Aorta (tissue), 5 donors: ENCODE data around the gene CPEB4. TPM values are rescaled to one million over a fixed set of nuclear protein-coding genes. Genes with fewer than 3 reads are reported as not detected.

ENCODE experiments used
- ATAC-seq: fragments of 200-7000 bp; cut with Tn5 transposase; one replicate; pipeline ENCODE4 v1.9.1; 2022; ENCODE audit warnings: moderate library complexity; ENCODE audit not compliant: low FRiP score
- DNase-seq, 2 donors: peaks; one replicate each; pipeline ENCODE4 v3.0.0-alpha.2; 2020
- H3K27ac ChIP-seq, 2 donors: one replicate each; pipeline ENCODE4 v1.5.1; 2013; ENCODE audit warnings: low read length in 2 of 2, mild to moderate bottlenecking in 2 of 2, moderate library complexity in 2 of 2, control low read depth in 1 of 2, inconsistent platforms in 1 of 2, low read depth in 1 of 2
- H3K27me3 ChIP-seq, 2 donors: one replicate each; pipeline ENCODE4 v1.6.1; 2013; ENCODE audit warnings: control low read depth in 1 of 2, low read length in 1 of 2, mild to moderate bottlenecking in 1 of 2, moderate library complexity in 1 of 2; ENCODE audit not compliant: insufficient read depth in 2 of 2, control insufficient read depth in 1 of 2
- H3K36me3 ChIP-seq, 2 donors: one replicate each; pipeline ENCODE4 v1.6.1; 2013; ENCODE audit warnings: control low read depth in 1 of 2, low read length in 1 of 2, mild to moderate bottlenecking in 1 of 2; ENCODE audit not compliant: insufficient read depth in 2 of 2, control insufficient read depth in 1 of 2
- H3K4me1 ChIP-seq, 2 donors: one replicate each; pipeline ENCODE4 v1.6.1; 2013; ENCODE audit warnings: low read length in 2 of 2, control low read depth in 1 of 2, mild to moderate bottlenecking in 1 of 2, moderate library complexity in 1 of 2; ENCODE audit not compliant: insufficient read depth in 2 of 2, control insufficient read depth in 1 of 2
- H3K4me3 ChIP-seq, 2 donors: one replicate each; pipeline ENCODE4 v1.5.1; 2013; ENCODE audit warnings: low read length in 2 of 2, control low read depth in 1 of 2, mild to moderate bottlenecking in 1 of 2
- H3K9me3 ChIP-seq: one replicate; pipeline ENCODE4 v1.6.1; 2013; ENCODE audit warnings: mild to moderate bottlenecking, low read length; ENCODE audit not compliant: control insufficient read depth
- WGBS, 2 donors: extraction: QIAGEN DNeasy Blood & Tissue Kit; methylation state at CpG; one replicate each; pipeline ENCODE4 v1.1.7; 2013; 5-methylcytosine and 5-hydroxymethylcytosine counted together
- intact Hi-C, 2 donors: fragments of 100-400 bp; cut with DNase I; formaldehyde crosslinking; loops; one replicate each; pipeline versions ENCODE4 v1.14.2 to v1.15.0; 2022
- polyA plus RNA-seq, 2 donors: library from polyadenylated mRNA; stranded (reverse); fragments of 200-250 nt; gene quantifications; one replicate each; pipeline ENCODE4 v1.2.3, GENCODE V29; 2013
- total RNA-seq, 2 donors: library from RNA; stranded (reverse); fragmentation: NEBNext Ultra II Directional; extraction: Animal tissue kit (Norgen Biotek cat#: 25700); gene quantifications; one replicate each; pipeline ENCODE4 v1.2.1, GENCODE V29; 2021
- donor health status: healthy with polysubstance abuse.
- donor health status: Bipolar disorder and iron deficiency.
- donor health status: DM: no; HTN: no; CAD: no.
- donor health status: DM: no; HTN: no; CAD: no.
- donor health status: DM: yes; HTN: yes; CAD: no.

The CPEB4 gene
- total and polyA plus RNA-seq, 4 donors, result 9.0 to 80.1 (median 30.5) TPM

- 4 to 7% methylated on average over 3 of the region's 3 CpGs for WGBS, 2 donors
- Histone ChIP-seq H3K4me3 (no peak overlapping the region), H3K27ac (peak overlapping the region in 1 of 2 donors; percentile 57), H3K36me3 (no peaks in the 10 kb centered on the region), H3K27me3 (no peaks in the 10 kb centered on the region), H3K4me1 (peaks cover 3 to 35% of the 10 kb centered on the region in 2 donors), H3K9me3 (no peaks in the 10 kb centered on the region)
- DNase-seq (no peak), ATAC-seq (peak; percentile 61)
- intact Hi-C loops, result no loop called here
These were observed 35.3 kb downstream of the CPEB4 start for GRCh38 chr5:173923218-173924095.

DNA sequence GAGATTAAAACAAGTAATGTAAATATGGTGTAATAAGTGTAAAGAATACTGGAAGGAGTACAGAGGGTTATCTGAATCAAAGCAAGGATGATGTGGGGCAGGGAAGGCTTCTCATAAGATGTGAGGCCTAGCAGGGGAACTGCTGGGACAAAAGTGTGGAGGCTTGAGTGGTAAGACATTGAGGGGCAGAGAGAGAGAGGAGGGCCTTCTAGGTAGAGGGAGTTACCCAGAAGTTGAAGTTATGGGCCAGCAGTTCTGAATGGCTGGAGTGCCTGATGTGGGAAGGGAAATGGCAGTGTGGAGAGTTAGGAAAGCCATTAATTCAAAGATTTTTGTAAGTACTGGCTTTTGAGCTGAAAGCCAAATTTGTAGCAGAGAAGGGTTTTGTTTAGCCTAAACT is 36.8 kb downstream of the CPEB4 start:
- no peaks in the 10 kb centered on the region for H3K27me3 ChIP-seq
- H3K4me3 ChIP-seq, result no peak overlapping the region
- peak overlapping the region; percentile 70 to 96 for H3K27ac ChIP-seq
- H3K9me3 ChIP-seq, result no peaks in the 10 kb centered on the region
- intact Hi-C loops, result loop anchor here in 1 of 2 donors (5.0 kb wide), 1 partner anchor 38 kb away; the partner anchor contains the start of gene CPEB4
- H3K4me1 ChIP-seq, result peaks cover 3 to 31% of the 10 kb centered on the region in 2 donors
- DNase-seq (no peak), ATAC-seq (no peak)
- H3K36me3 ChIP-seq, result no peaks in the 10 kb centered on the region

DNA sequence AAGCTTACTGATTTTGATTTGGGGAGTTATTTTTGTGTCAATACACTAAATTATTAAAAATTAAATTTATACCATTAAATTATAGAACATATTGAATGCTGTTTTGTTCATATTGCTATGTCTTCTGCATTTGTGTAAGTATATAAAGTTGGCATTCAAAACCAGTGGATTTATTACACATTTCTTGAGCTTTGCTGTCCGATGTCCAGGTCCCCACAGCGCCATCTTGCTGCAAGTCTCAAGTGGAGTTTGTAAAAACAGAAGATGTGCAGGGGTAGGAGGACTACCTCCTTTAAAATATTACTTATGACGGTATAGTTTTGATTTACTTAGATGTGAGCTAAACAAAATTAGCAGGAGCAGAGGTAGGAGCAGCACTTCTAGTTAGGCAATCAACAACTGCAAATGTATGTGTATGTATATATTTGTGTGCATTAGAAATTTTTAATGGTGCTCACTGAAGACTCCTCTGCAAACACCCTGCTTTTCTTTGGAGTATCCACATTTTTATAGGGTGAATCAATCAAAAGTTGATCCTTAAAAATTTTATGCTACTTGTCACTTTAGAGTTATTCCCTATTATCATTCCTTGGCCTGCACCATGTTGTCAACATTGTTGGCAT is 37.4 kb downstream of the CPEB4 start:
- Histone ChIP-seq H3K27ac (peak overlapping the region; percentile 59 to 70), H3K36me3 (no peaks in the 10 kb centered on the region), H3K4me1 (peaks cover 2 to 29% of the 10 kb centered on the region in 2 donors), H3K9me3 (no peaks in the 10 kb centered on the region), H3K27me3 (no peaks in the 10 kb centered on the region), H3K4me3 (no peak overlapping the region)
- 53 to 55% methylated on average over 3 of the region's 3 CpGs for WGBS, 2 donors
- intact Hi-C loops, result loop anchor here in 1 of 2 donors (5.0 kb wide), 1 partner anchor 38 kb away; the partner anchor contains the start of gene CPEB4
- peak in 1 of 2 donors; percentile 55 for DNase-seq
- no peak for ATAC-seq

DNA sequence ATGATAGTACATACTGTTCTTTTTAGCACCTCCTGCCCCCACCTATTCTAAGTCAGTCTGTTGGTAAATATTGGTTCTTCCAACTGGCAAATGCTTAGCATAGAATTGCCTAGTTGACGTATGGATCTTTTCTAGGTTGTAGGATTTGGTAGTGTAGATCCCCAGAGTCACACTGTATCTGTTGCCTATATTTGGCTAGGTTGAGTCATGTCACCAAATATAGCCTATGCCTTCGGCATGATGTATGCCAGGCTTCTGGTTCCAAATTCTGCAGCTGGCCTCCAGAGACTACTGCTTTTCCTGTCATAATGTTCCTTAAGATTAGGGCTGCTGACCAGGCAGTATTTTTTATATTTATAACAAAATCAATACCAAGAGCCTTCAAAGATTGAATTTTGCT is 38.2 kb downstream of the CPEB4 start:
- Histone ChIP-seq H3K9me3 (no peaks in the 10 kb centered on the region), H3K4me3 (no peak overlapping the region), H3K27ac (no peak overlapping the region), H3K36me3 (no peaks in the 10 kb centered on the region), H3K27me3 (no peaks in the 10 kb centered on the region), H3K4me1 (peaks cover 2 to 28% of the 10 kb centered on the region in 2 donors)
- WGBS, 2 donors, result 4 to 6% methylated on average over 2 of the region's 2 CpGs
- peak in 1 of 2 donors; percentile 52 for DNase-seq
- intact Hi-C loops, result loop anchor here in 1 of 2 donors (5.0 kb wide), 1 partner anchor 39 kb away; the partner anchor contains the start of gene CPEB4
- ATAC-seq, result peak; percentile 80

DNA sequence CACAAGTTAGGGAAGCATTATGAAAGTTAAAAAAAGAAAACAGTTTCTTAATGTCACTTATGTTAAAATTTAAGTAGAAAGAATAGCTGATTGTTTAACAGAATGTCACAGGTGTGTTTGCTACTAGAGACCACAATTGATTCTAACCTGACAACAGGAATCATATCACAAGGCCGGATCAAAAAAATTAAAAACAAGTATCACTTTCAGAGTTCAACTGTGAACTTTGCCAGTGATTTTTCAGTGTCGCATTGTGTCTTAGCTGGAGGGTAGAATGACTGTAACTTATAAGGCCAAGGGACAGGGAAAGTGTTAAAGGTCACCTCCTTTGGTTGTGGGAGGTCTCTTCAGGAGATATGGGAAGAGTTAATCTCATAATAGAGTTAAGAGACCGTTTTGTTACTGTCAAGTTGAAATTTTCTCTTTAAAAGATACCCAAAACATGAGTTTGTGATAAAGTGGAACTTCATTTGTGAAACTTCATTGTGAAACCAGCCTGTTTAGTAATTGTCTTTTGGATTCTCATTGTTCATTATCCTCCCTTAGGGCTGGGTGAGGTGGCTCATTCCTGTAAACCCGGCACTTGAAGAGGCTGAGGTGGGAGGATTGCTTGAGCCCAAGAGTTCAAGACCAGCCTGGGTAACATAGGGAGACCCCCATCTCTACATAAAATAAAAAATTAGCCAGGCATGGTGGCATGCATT is 40.9 kb downstream of the CPEB4 start:
- no peak overlapping the region for H3K27ac ChIP-seq
- no peak for ATAC-seq
- H3K36me3 ChIP-seq, result no peaks in the 10 kb centered on the region
- H3K27me3 ChIP-seq, result no peaks in the 10 kb centered on the region
- H3K4me1 ChIP-seq, result peaks cover 2 to 23% of the 10 kb centered on the region in 2 donors
- H3K4me3 ChIP-seq, result no peak overlapping the region
- WGBS, 2 donors, result 88 to 91% methylated on average over 4 of the region's 4 CpGs
- H3K9me3 ChIP-seq, result no peaks in the 10 kb centered on the region
- intact Hi-C loops, result loop anchor here in 1 of 2 donors (5.0 kb wide), 1 partner anchor 42 kb away; the partner anchor contains the start of gene CPEB4
- no peak for DNase-seq

- intact Hi-C loops, result no loop called here
- 54 to 56% methylated on average over 2 of the region's 2 CpGs for WGBS, 2 donors
- ATAC-seq, result no peak
- no peaks in the 10 kb centered on the region for H3K9me3 ChIP-seq
- no peak overlapping the region for H3K4me3 ChIP-seq
- no peaks in the 10 kb centered on the region for H3K4me1 ChIP-seq
- DNase-seq, result no peak
- H3K27me3 ChIP-seq, result no peaks in the 10 kb centered on the region
- H3K36me3 ChIP-seq, result no peaks in the 10 kb centered on the region
- no peak overlapping the region for H3K27ac ChIP-seq
These were observed 44.6 kb downstream of the CPEB4 start for GRCh38 chr5:173932695-173933139.

DNA sequence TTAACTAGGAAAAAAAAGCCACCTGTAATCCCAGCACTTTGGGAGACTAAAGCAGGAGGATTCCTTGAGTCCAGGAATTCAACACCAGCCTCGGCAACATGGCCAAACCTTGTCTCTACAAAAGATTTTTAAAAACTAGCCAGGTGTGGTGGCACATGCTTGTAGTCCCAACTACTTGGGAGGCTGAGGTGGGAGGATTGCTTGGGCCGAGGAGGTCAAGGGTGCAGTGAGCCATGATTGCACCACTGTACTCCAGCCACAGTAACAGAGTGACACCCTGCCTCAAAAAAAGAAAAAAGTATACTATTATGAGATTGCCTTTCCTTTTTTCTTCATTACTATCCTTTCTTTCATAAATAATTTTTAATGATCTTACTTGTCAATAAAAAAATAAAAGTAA is 45.8 kb downstream of the CPEB4 start:
- DNase-seq, result no peak
- intact Hi-C loops, result no loop called here
- WGBS, 2 donors, result 98 to 100% methylated on average over 2 of the region's 2 CpGs
- Histone ChIP-seq H3K4me1 (no peaks in the 10 kb centered on the region), H3K27ac (no peak overlapping the region), H3K36me3 (no peaks in the 10 kb centered on the region), H3K27me3 (no peaks in the 10 kb centered on the region), H3K9me3 (no peaks in the 10 kb centered on the region), H3K4me3 (no peak overlapping the region)
- no peak for ATAC-seq

- no peak for ATAC-seq
- Histone ChIP-seq H3K9me3 (no peaks in the 10 kb centered on the region), H3K4me3 (no peak overlapping the region), H3K36me3 (no peaks in the 10 kb centered on the region), H3K27me3 (no peaks in the 10 kb centered on the region), H3K4me1 (no peaks in the 10 kb centered on the region), H3K27ac (no peak overlapping the region)
- intact Hi-C loops, result no loop called here
- DNase-seq, result no peak
- 83 to 85% methylated on average over 2 of the region's 2 CpGs for WGBS, 2 donors
These were observed 47.2 kb downstream of the CPEB4 start for GRCh38 chr5:173935396-173935795.
